HG02623 (cell line): ENCODE measurements around the gene ADGRG6.
"Not testable (repeated sequence)": the region's sequence is repeated elsewhere in the genome, so short reads cannot be mapped to it uniquely, and the experiment has no call there.

Experiments used
- ATAC-seq: cut with Tn5 transposase; IDR thresholded peaks from one replicate; pipeline ENCODE4 v1.9.1; 2021; ENCODE audit warnings: moderate library complexity; ENCODE audit not compliant: unreplicated experiment

Gene ADGRG6

GRCh38 chr6:142433419-142433818 lies 131.6 kb downstream of the ADGRG6 start:
- ATAC-seq, result no peak

DNA sequence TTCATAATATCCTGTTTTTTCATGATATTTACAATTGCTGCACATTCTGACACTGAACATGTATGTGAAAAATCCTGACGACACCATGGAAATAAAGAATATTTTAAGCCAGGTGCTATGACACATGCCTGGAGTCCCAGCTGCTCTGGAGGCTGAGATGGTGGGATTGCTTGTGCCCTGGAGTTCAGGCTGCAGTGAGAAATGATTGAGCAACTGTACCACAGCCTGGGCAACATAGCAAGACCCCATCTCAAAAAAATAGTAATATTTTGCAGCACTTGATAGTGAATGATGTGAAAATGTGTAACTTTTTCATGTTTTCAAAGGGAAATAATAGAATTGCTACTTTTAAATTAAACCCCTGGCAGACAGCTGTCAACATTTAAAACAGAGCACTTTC lies 137.1 kb downstream of the ADGRG6 start:
- ATAC-seq, result no peak

- no peak for ATAC-seq
These were observed 138.9 kb downstream of the ADGRG6 start for GRCh38 chr6:142440600-142441293.

GRCh38 chr6:142441716-142442115 lies 139.9 kb downstream of the ADGRG6 start:
- no peak for ATAC-seq

DNA sequence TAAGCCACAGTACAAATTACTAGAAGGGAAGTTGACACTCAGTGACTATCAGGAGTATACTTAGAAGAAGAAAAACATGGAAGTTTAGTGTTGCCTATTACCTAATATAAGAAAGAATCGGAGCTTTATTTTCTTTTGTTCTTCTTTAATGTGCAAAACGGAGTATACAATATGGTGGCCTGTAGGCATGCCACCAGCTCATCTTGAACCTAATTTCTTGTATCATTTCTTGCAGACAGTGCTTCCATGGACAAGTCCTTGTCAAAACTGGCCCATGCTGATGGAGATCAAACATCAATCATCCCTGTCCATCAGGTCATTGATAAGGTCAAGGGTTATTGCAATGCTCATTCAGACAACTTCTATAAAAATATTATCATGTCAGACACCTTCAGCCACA lies 141.3 kb downstream of the ADGRG6 start:
- ATAC-seq, result no peak

- ATAC-seq, result no peak
These were observed 141.7 kb downstream of the ADGRG6 start for GRCh38 chr6:142443532-142443931.

DNA sequence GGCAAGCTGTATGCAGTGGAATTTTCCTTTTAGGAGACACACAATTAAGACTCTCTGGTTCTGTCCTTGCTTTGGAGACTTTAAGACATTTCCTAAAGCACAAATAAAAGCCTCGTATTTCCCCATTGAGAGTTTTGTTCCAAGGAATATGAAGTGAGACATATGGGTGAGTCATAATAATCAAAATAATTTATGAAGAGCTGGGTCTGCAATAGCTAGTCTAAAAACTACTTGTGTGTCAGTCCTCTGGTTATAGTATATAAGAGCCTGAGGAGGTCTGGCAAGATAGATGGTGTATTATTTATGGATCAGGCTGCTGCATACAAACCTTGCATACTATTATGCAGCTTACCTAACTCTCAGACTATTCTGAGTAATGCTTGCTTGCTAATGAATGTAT lies 142.6 kb downstream of the ADGRG6 start:
- ATAC-seq, result no peak

GRCh38 chr6:142444881-142445301 lies 143.1 kb downstream of the ADGRG6 start:
- ATAC-seq, result no peak

DNA sequence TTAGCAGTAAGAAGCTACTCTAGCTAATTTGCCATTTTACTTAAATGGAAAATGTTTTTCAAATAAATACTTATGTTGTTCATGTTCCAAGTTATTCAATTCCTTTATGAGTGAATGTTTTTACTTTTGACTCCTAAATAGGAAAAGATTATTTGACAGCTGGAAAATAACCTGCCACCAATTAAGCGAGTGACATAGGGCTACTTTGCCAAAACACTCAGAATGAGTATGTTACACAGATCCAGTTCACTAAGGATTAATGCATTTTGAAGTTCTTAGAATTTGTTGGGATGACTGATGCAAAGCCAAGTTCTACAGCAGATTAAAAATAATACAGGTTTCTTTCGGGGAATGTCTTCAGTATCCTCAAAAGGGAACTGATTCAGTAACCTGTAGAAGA lies 144.4 kb downstream of the ADGRG6 start:
- ATAC-seq, result no peak

- no peak for ATAC-seq
These were observed 144.8 kb downstream of the ADGRG6 start for GRCh38 chr6:142446576-142446975.

DNA sequence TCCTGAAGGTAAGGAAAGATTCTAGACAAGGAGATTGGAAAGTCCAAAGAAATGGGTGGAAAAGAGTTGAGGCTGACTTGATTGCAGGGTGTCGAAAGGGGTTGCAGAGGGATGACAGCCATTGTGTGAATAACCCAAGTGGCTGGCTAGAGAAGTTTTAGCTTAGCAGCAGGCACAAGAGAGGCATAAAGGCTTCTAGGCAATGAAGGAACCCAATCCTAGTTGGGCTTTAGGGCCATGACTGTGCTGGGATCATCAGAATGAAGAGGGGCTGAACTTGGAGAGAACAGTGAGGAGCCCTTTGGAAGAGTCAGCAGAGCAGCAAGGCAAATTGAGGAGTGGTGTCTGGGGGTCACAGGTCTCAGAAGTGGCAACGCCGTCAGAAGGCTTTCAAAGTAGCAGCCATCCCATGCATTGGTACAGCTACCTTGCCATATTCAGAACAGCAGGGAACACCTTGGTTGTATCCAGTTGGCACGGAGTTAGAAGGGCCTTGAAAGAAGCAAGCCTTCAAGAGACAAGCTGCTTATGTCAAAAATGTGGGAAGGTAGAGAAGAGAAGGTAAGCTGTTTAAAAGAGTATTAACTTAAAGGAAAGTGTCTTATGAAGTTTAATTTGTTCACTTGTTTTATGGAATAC lies 146.4 kb downstream of the ADGRG6 start:
- no peak for ATAC-seq

- ATAC-seq, result not testable (repeated sequence)
These were observed 149.0 kb downstream of the ADGRG6 start for GRCh38 chr6:142450856-142451255.

GRCh38 chr6:142452993-142453392 lies 151.2 kb downstream of the ADGRG6 start:
- ATAC-seq, result no peak

DNA sequence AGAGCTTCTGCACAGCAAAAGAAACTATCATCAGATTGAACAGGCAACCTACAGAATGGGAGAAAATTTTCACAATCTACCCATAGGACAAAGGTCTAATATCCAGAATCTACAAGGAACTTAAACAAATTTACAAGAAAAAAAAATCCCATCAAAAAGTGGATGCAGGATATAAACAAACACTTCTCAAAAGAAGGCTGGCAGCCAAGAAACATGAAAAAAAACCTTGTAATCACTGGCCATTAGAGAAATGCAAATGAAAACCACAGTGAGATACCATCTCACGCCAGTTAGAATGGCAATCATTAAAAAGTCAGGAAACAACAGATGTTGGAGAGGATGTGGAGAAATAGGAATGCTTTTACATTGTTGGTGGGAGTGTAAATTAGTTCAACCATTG lies 152.4 kb downstream of the ADGRG6 start:
- not testable (repeated sequence) for ATAC-seq

DNA sequence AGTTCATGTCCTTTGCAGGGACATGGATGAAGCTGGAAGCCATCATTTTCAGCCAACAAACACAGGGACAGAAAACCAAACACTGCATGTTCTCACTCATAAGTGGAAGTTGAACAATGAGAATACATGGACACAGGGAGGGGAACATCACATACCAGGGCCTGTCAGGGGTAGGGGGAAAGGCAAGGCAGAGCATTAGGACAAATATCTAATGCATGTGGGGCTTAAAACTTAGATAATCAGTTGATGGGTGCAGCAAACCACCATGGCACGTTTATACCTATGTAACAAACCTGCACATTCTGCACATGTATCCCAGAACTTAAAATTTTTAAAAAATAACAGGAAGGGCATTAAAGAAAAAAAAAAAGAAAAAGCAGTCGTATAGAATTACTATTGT lies 153.0 kb downstream of the ADGRG6 start:
- not testable (repeated sequence) for ATAC-seq

DNA sequence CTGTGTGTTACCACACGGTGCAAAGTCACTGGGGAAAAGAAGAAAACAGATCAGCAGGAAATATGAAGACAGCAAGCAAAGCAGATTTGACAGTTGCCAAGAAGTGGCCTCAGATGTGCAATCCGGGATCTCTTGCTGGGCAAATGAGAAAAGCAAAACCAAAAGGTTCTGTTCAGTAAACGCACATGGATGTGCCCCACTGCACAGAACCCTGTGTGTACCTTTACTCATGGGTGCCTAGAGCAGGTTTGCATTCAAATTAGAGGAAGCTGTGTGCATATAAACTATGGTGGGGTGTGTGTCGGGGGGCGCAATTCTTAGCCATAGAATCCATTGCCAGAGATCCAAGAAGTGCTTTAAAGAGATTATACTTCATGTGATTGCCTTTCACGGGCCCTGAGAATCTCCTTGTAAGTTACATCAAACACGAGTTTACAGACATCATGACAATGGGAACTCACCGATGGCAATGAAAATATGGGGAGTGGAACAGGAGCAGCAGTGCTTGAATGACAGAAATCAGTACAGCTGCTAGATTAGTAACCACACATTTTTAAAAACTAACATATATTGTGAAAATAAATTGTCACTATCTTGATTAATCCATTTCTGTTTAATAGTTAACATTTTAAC lies 154.3 kb downstream of the ADGRG6 start:
- ATAC-seq, result no peak

GRCh38 chr6:142457638-142458406 lies 156.0 kb downstream of the ADGRG6 start:
- no peak for ATAC-seq

DNA sequence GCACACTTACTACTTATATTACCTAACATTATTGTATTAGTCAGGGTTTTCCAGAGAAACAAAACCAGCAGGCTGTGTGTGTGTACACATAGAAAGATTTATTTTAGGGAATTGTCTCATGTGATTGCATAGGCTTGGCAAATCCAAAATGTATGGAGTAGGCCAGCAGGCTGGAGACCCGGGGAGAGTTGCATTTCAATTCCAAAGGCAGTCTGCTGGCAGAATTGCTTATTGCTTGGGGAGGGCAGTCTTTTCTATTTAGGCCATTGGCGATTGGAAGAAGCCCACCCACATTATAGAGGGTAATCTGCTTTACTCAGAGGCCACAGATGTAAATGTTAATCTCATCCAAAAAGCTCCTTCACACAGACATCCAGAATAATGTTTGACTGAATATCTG lies 157.0 kb downstream of the ADGRG6 start:
- no peak for ATAC-seq

- ATAC-seq, result no peak
These were observed 157.5 kb downstream of the ADGRG6 start for GRCh38 chr6:142459271-142459670.

- no peak for ATAC-seq
These were observed 160.5 kb downstream of the ADGRG6 start for GRCh38 chr6:142462260-142462659.

DNA sequence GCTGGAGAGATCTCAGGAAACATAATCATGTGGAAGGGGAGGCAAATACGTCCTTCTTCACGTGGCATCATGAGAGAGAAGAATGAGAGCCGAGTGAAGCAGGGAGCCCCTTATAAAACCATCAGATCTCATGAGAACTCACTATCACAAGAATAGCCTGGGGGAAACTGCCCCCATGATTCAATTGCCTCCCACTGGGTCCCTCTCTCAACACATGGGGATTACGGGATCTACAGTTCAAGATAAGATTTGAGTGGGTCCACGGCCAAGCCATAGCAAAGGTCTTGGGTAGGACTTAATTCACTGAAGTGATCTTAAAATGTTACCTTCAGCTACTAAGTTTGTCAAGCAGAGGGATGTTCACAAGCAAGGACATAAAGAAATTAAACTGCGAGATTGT lies 162.2 kb downstream of the ADGRG6 start:
- ATAC-seq, result no peak

GRCh38 chr6:142469220-142469619 lies 167.4 kb downstream of the ADGRG6 start:
- ATAC-seq, result no peak
